NCI-H2107 treated with DMSO at 0.1 percent for 48 hours (cell line): Measurements from ENCODE around the gene TMTC2.
"Not testable (repeated sequence)": the region's sequence is repeated elsewhere in the genome, so short reads cannot be mapped to it uniquely, and the experiment has no call there.

Experiments used
- DNase-seq: peaks from one replicate; lab custom pipeline; 2025; ENCODE audit not compliant: unreplicated experiment; lab: John Stamatoyannopoulos, UW

Gene TMTC2

GRCh38 chr12:83065562-83065961, 378.9 kb downstream of the TMTC2 start:
- DNase-seq = no peak

GRCh38 chr12:83067981-83068380, 381.3 kb downstream of the TMTC2 start:
- DNase-seq = no peak

- no peak for DNase-seq
Observed at GRCh38 chr12:83074358-83074894, 387.7 kb downstream of the TMTC2 start.

GRCh38 chr12:83075471-83075870, 388.8 kb downstream of the TMTC2 start:
- DNase-seq = no peak

- no peak for DNase-seq
Observed at GRCh38 chr12:83077041-83077440, 390.3 kb downstream of the TMTC2 start.

GRCh38 chr12:83082690-83083276, 396.1 kb downstream of the TMTC2 start:
- no peak for DNase-seq

- DNase-seq = no peak
Observed at GRCh38 chr12:83083616-83084015, 396.9 kb downstream of the TMTC2 start.

GRCh38 chr12:83084516-83085234, 398.0 kb downstream of the TMTC2 start:
- DNase-seq = no peak

GRCh38 chr12:83086023-83086422, 399.3 kb downstream of the TMTC2 start:
- no peak for DNase-seq

GRCh38 chr12:83089575-83089974, 402.9 kb downstream of the TMTC2 start:
- DNase-seq = no peak

GRCh38 chr12:83092129-83092528, 405.4 kb downstream of the TMTC2 start:
- DNase-seq = peak; percentile 46

GRCh38 chr12:83092606-83093005, 405.9 kb downstream of the TMTC2 start:
- DNase-seq = peak; percentile 20

GRCh38 chr12:83093426-83093825, 406.7 kb downstream of the TMTC2 start:
- DNase-seq = no peak

GRCh38 chr12:83097643-83098342, 411.1 kb downstream of the TMTC2 start:
- no peak for DNase-seq

GRCh38 chr12:83099436-83099835, 412.7 kb downstream of the TMTC2 start:
- no peak for DNase-seq

- no peak for DNase-seq
Observed at GRCh38 chr12:83102499-83102898, 415.8 kb downstream of the TMTC2 start.

GRCh38 chr12:83106873-83107272, 420.2 kb downstream of the TMTC2 start:
- DNase-seq = no peak

GRCh38 chr12:83110424-83110823, 423.7 kb downstream of the TMTC2 start:
- no peak for DNase-seq

- no peak for DNase-seq
Observed at GRCh38 chr12:83113945-83114344, 427.2 kb downstream of the TMTC2 start.

GRCh38 chr12:83114966-83115365, 428.3 kb downstream of the TMTC2 start:
- DNase-seq = no peak

- DNase-seq = not testable (repeated sequence)
Observed at GRCh38 chr12:83117926-83118325, 431.2 kb downstream of the TMTC2 start.
